DMS 273 treated with DMSO at 0.1 percent for 48 hours (cell line): Measurements from ENCODE around the gene WFS1.

Experiments
- DNase-seq: peaks from one replicate; lab custom pipeline; 2025; lab: John Stamatoyannopoulos, UW

Gene WFS1

GRCh38 chr4:6339818-6340445, 70.3 kb downstream of the WFS1 start:
- DNase-seq = no peak

- no peak for DNase-seq
These were observed 70.9 kb downstream of the WFS1 start for GRCh38 chr4:6340446-6341015.

GRCh38 chr4:6341696-6342095, 72.0 kb downstream of the WFS1 start:
- DNase-seq = no peak

- DNase-seq = no peak
These were observed 73.1 kb downstream of the WFS1 start for GRCh38 chr4:6342530-6343293.

DNA sequence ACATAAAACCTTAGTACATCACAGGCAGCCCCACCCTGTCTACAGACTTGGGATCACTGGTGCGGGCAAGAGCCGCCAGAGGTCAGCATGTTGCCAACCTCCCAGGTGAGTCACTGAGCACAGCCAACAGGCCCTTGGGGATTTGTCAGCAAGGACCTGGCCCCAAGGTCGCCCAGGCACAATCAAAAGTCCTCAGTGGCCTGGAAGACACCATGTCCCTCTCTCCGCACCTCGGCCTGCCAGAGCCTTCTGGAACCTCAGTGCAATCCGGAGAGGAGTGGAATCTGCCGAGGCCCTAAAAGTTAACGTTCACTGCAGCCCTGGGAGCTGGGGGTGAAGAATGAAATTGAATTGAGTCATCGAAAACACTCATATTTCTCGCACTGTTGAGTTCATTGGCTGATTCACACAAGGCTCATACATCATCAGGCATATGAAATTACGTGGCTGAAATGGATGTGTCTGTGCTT, 74.3 kb downstream of the WFS1 start:
- no peak for DNase-seq

DNA sequence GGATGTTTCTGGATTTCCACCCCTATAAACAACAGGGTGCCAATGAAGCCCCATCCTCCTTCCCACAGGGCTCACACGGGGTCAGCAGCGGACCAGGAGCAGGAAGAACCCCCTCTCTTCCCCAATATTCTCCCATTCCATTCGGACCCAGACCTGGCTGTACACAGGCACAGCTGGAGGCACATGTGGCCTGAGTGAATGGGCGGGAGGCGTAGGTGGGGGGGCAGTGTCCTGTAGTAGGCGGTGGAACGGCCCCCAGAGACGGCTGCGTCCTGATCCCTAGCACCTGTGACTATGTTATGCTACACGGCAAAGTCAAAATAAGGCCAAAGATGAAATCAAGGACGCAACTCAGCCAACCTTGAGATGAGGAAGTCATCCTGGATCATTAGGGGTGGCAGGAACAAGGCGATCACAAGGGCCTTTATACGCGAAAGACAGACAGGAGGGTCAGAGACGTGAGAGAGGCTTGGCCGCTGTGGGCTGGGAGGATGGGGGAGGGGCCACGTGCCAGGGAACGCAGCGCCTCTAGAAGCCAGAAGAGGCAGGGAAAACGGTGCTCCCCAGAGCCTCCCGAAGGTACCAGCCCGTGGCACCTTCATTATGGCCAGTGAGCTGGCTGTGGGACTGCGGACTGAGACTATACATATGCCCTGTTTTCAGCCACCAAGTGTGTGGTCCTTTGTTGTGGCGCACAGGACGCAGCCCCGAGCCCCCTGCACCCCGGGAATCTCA, 75.6 kb downstream of the WFS1 start:
- DNase-seq = no peak

- no peak for DNase-seq
These were observed 76.2 kb downstream of the WFS1 start for GRCh38 chr4:6345866-6346265.

DNA sequence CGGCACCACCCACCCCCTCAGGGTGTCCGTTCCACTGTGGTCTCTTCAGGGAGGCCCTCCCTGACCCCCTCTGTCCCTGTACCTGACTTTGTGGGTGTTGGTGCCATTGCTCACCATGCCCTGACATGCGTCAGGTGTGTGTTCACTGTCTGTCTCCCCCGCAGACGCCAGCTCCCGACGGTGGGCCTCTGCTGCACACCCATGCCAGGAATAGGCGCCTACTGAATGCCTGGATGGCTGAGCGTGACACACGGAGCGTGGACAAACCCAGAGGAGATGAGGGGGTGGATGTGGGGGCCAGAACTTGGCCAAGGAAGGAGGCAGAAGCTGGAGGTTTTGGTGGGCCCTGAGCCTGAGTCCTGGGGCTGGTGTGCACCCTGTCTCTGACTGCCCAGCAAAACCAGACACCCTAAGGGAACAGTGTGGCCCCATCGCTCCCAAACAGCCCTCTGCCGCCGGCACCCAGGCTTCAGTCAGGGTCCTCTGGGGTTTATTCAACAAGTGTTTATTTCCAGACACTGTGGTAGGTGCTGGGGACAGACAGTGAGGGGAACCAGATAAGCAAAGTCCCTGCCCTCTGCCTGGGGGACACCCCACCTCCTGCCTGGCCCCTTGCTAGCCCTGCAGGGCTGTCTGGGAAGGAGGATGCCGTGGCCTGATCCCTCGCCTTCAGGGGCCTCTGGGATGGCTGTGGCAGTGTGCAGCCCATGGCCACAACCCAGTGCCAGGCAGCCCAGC, 76.9 kb downstream of the WFS1 start:
- DNase-seq = no peak

DNA sequence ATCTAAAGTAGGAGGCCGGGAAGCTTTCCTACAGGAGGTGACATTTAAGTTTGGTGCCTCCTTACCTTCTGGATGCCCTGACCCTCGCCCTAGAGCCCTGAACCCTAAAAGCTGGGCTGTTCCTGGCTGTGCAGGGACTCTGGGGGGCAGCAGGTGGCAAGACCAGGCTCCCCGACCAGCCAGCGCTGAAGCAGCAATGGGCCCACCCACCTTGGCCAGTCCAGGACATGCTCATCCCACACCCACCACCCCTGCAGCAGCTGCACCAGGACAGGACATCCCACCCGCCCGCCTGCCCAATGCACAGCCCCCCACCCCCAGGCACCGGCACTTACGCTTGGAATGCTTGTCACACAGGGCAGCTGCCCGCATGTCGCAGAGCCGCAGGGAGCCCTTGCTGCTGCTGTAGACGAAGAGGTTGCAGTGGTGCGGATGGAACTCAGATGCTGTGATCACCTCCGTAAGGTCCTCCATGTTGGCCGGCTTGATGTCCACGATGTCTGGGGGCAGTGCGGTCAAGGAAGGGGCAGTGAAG, 77.9 kb downstream of the WFS1 start:
- DNase-seq = no peak

GRCh38 chr4:6348408-6348807, 78.8 kb downstream of the WFS1 start:
- DNase-seq = no peak

DNA sequence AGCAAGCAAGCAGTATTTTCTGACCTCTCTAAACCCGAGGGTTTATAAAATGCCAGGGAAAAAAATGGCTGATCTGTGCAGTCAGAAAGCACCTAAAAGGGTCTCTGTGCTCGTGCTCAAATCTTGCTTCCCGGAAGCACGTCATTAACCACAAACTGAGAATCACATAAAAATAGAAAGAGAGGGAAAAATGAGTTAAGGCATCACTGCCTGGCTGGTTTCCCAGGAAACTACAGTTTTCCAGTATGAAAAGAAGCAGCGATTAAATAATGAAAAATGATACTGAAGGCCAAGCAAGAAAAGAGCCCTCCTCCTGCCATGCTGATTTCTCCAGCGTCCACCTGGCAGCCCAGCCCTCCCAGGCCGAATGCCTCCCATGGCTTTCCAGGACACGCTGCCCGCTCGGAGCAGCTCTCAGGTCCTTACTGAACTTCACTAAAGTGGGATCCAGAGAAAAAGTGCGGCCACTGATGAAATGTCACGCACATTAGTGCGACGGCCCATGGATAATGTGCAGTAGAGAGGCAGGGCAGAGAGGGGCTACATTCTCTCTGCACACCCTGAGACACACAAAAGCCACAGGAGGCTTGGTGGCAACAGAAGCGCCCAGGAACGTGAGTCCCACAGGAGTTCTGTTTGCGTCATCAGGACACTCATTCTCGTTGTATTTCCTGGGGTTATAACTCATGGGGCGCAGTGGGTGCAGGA, 80.4 kb downstream of the WFS1 start:
- no peak for DNase-seq

- DNase-seq = no peak
These were observed 81.0 kb downstream of the WFS1 start for GRCh38 chr4:6350646-6351045.

DNA sequence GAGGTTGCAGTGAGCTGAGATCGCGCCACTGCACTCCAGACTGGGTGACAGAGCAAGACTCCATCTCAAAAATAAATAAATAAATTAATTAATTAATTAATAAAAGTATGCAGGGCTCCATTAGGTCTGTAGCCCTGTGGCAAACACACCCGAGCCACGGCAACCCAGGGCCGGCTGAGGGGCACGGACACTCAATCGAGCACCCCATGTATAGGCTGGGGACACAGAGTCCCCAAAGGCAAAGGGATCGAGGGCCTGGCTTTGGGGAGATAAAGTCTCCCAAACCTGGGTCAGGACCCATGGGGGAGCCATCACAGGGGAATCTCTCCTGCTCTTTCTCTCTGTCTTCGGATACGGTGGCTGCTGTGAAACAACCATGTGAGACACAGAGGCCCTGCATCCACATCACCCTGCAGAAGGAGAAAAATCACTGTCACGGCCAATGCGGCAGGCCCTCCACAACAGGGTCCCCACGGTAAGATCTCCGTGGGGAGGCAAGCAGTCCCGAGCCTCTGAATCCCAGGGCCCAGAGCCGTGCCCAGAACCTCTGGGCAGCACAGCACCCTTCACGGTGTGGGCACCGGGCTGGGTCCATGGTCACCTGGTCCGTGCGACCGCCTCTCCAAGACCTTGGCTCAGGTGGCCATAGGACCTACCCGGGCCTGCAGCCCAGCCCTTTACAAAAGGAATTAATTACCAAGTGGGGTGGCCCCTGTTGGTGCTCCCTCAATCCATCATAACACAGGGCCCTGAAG, 81.8 kb downstream of the WFS1 start:
- no peak for DNase-seq

- peak; percentile 33 for DNase-seq
These were observed 82.5 kb downstream of the WFS1 start for GRCh38 chr4:6352031-6352692.
